Loucy (cell line): Measurements from ENCODE around the gene ERP44.

Experiments used
- H2AFZ ChIP-seq: fragments of 200-600 bp; sonication (generic); 2 replicates; pipeline ENCODE4 v1.6.0; 2016; ENCODE audit warnings: antibody characterized with exemption, mild to moderate bottlenecking, low read length, moderate library complexity
- H3F3A ChIP-seq: fragments of 200-600 bp; 2 replicates; pipeline ENCODE4 v1.6.0; 2016; ENCODE audit warnings: antibody characterized with exemption, low read depth, mild to moderate bottlenecking
- H3K27me3 ChIP-seq: fragments of 200-600 bp; sonication (generic); 2 replicates; pipeline ENCODE4 v1.6.1; 2014; ENCODE audit warnings: low read length, mild to moderate bottlenecking; ENCODE audit not compliant: insufficient read depth, poor library complexity, severe bottlenecking
- H3K36me3 ChIP-seq: fragments of 200-600 bp; sonication (generic); 2 replicates; pipeline ENCODE4 v1.6.1; 2016; ENCODE audit warnings: low read length; ENCODE audit not compliant: insufficient read depth
- H3K4me1 ChIP-seq: fragments of 200-600 bp; sonication (generic); 2 replicates; pipeline ENCODE4 v1.5.1; 2014; ENCODE audit warnings: low read length, mild to moderate bottlenecking; ENCODE audit not compliant: insufficient read depth, poor library complexity, severe bottlenecking
- H3K4me2 ChIP-seq: fragments of 200-600 bp; sonication (generic); 2 replicates; pipeline ENCODE4 v1.6.0; 2014; ENCODE audit warnings: antibody characterized with exemption, low read length, low read depth, mild to moderate bottlenecking; ENCODE audit not compliant: poor library complexity, severe bottlenecking
- H3K4me3 ChIP-seq: fragments of 200-600 bp; sonication (generic); 2 replicates; pipeline ENCODE4 v1.5.1; 2014; ENCODE audit warnings: low read length, mild to moderate bottlenecking, mixed read lengths; ENCODE audit not compliant: poor library complexity, severe bottlenecking
- H3K79me2 ChIP-seq: fragments of 200-600 bp; sonication (generic); 2 replicates; pipeline ENCODE4 v1.6.1; 2014; ENCODE audit warnings: low read length; ENCODE audit not compliant: insufficient read depth
- H3K9ac ChIP-seq: fragments of 200-600 bp; sonication (generic); 2 replicates; pipeline ENCODE4 v1.6.0; 2014; ENCODE audit warnings: mild to moderate bottlenecking, low read depth, low read length, moderate library complexity; ENCODE audit not compliant: poor library complexity, severe bottlenecking
- H3K9me2 ChIP-seq: fragments of 200-600 bp; sonication (generic); replicated peaks from 2 replicates; pipeline ENCODE4 v1.6.1; 2016; ENCODE audit warnings: low read depth, low read length, mixed read lengths
- H3K9me3 ChIP-seq: fragments of 200-600 bp; sonication (generic); 2 replicates; pipeline ENCODE4 v1.6.1; 2014; ENCODE audit warnings: mild to moderate bottlenecking, antibody characterized with exemption, low read length, low read depth; ENCODE audit not compliant: insufficient read depth
- H4K20me1 ChIP-seq: fragments of 200-600 bp; sonication (generic); 2 replicates; pipeline ENCODE4 v1.6.0; 2014; ENCODE audit warnings: antibody characterized with exemption, low read length, mild to moderate bottlenecking; ENCODE audit not compliant: insufficient read depth, poor library complexity, severe bottlenecking
- CTCF ChIP-seq: fragments of 200-600 bp; sonication (generic); conservative IDR thresholded peaks from 2 replicates; pipeline ENCODE4 v1.5.1; 2014; ENCODE audit warnings: mild to moderate bottlenecking, antibody characterized with exemption, low read length
- EZH2phosphoT487 ChIP-seq: fragments of 200-600 bp; IDR thresholded peaks from 2 replicates; pipeline ENCODE4 v1.6.1; 2018; ENCODE audit warnings: antibody characterized with exemption, mild to moderate bottlenecking, moderate library complexity, borderline replicate concordance

Gene ERP44

GRCh38 chr9:99936947-99937587 is 161.7 kb downstream of the ERP44 start:
- 0 out of 2 replicates have a peak, but pooled peaks cover 6% of the 10 kb centered on the region for H3K9me3 ChIP-seq
- H3F3A ChIP-seq = 0 out of 2 replicates have a peak, but pooled peaks cover 3% of the 10 kb centered on the region
- no peak overlapping the region for H3K4me2 ChIP-seq
- H3K4me1 ChIP-seq = no peaks in the 10 kb centered on the region
- H3K79me2 ChIP-seq = no peaks in the 10 kb centered on the region
- no peaks in the 10 kb centered on the region for H4K20me1 ChIP-seq
- H3K36me3 ChIP-seq = no peaks in the 10 kb centered on the region
- no peaks in the 10 kb centered on the region for H3K27me3 ChIP-seq
- no peak overlapping the region for H2AFZ ChIP-seq
- H3K9ac ChIP-seq = no peak overlapping the region
- no peak overlapping the region for H3K4me3 ChIP-seq
- TF ChIP-seq EZH2phosphoT487 (no peak), CTCF (no peak)
- H3K9me2 ChIP-seq = no peaks in the 10 kb centered on the region

DNA sequence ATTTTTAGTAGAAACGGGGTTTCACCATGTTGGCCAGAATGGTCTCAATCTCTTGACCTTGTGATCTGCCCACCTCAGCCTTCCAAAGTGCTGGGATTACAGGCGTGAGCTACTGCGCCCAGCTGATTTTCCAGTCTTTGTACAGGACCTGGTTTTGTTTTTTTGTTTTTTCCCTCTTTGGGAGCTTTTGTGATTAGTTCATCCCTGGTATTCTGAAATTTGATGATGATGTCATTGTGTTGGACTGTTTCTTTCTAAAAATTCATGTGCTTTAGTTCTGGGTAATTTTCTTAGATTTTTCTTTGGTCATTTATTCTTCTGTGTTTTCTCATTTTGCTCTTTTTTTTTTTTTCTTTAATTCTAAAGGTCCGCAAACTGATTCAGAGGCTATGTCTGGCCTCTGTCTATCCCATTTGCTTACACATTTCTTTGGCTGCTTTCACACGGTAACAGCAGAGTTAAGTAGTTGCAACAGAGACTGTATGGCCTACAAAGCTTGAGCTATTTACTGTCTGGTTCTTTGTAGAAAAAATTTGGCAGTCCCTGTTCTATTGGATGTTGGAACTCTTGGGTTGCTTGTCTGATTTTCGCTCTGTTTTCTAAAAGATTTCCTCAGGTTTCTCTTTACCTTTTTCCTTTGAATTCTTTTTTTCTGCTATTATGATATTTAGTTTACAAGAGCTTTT is 167.5 kb downstream of the ERP44 start:
- Histone ChIP-seq H3K79me2 (no peaks in the 10 kb centered on the region), H3K9me3 (peaks cover 2% of the 10 kb centered on the region; the same call in 1 of the 2 replicates), H3K27me3 (no peaks in the 10 kb centered on the region), H4K20me1 (no peaks in the 10 kb centered on the region), H3K4me3 (no peak overlapping the region), H3K36me3 (0 out of 2 replicates have a peak, but pooled peaks cover 4% of the 10 kb centered on the region), H3K4me2 (no peak overlapping the region), H3F3A (no peaks in the 10 kb centered on the region), H3K9me2 (no peaks in the 10 kb centered on the region), H3K9ac (no peak overlapping the region), H3K4me1 (no peaks in the 10 kb centered on the region), H2AFZ (no peak overlapping the region)
- TF ChIP-seq EZH2phosphoT487 (no peak), CTCF (no peak)

GRCh38 chr9:99929652-99930051 is 169.1 kb downstream of the ERP44 start:
- Histone ChIP-seq H3K4me1 (no peaks in the 10 kb centered on the region), H3K4me2 (no peak overlapping the region), H3K9me2 (no peaks in the 10 kb centered on the region), H4K20me1 (no peaks in the 10 kb centered on the region), H3K36me3 (0 out of 2 replicates have a peak, but pooled peaks cover 4% of the 10 kb centered on the region), H2AFZ (no peak overlapping the region), H3K79me2 (no peaks in the 10 kb centered on the region), H3K9ac (no peak overlapping the region), H3K4me3 (no peak overlapping the region), H3K27me3 (no peaks in the 10 kb centered on the region), H3F3A (no peaks in the 10 kb centered on the region), H3K9me3 (peaks cover 8% of the 10 kb centered on the region; the same call in 1 of the 2 replicates)
- TF ChIP-seq EZH2phosphoT487 (no peak), CTCF (no peak)
